ENCODE data around the gene GRM1.
A peak's percentile ranks its signal among the peaks of the same experiment; 100 is the strongest.

The GRM1 gene

DNA sequence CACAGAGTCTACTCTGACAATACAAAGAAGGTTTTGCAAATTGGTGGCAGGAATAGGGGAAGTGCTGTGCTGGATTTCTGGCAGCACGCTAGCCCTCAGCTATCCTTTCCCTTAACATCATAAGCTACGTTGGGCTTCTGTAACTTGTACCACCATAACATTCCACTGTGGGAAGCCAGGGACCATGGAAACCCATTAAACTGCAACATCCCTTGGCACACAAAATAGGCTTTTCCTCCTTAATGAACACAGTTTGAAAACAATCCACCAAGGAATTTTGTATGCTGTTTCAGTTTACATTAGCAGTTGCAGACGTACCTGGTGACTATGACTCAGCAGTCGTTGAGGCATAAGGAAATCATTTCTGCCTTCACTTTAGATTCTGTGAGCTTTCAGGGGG, 310.9 kb downstream of the GRM1 start:
- no peak for DNase-seq

DNA sequence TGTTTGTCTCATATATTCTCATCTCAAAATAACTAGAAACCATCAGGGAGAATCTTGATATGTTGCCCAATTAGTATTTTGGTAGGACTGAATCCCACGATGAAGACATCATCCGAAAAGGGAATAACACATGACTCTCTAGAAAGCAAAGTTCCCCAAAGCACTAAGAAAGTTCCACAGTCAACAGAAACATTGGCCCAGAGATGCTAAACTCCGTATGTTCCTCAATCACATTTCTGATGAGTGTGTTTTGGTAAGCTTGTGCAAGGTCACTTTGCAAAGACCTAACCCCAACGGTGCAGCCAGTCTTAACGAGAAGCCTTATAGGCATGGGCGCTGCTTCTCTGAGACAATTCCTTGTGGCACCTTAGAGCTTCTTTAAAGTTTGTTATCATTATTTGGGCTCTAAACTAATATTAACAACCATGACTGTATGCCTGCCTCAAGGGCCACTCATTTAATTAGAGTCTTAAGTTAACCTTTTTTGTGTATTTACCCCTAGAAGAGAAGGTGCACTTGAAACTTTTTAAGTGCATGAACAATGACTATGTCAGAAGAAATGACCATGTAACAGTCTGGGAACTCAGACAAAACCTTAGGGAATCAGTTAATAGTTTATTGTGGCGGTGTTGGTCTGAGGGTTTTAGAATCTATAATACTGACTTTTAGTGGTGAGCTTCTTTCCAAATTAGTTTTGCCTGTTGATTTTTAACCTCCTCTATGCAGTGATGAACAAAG, 312.8 kb downstream of the GRM1 start:
- DNase-seq, result no peak

DNA sequence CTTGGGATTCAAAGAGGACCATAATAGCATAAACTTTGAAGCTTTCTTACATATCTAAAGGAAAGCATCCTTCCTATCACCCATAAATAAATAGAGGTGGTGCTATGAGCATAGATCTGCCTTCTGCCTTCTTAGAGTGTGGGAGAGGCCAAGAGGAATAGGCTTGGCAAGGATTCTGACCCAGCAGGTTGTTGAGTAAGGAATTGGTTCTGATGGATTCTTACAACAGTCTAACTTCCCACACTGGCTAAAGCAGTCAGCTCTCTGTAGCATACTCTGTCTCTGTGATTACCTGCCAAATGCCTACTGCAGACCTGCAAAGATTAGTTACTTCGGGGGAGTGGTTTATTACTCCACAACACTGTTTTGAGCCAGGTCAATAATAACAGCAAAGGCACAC, 316.7 kb downstream of the GRM1 start:
- DNase-seq, result no peak

DNA sequence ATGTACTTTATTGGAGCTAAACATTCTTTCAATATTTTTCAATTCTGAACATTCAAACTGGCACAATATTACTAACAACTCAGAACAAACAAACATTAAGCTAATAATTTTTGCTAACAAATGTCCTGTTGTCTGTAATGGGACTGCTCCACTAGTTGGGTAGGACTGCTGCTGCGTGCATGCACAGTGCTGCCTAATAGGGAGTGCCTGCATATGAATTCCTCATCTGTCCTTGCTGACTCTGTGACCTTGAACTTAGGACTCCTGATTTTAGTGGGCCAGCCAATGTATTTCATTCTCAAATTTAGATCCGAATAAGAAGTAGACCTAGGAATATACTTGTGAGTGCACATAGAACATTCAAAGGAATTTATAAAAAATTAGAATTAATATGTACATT, 318.2 kb downstream of the GRM1 start:
- DNase-seq, result no peak

DNA sequence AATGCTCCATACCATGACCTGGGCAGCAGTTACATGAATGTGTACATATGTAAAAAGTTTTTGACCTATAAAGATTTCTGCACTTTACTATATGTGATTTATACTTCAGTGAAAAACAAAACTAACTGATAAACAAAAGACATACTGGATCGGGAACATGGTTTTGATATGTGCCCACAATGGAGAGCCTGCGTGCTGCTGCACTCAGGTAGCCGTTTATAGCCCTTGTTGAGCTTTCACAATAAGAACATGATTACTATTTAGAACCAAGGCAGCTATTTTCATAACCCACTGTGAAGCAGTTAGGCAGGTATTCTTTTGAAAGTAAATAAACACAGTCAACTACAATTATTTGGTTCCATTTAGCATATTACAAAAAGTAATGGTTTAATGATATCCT, 318.8 kb downstream of the GRM1 start:
- no peak for DNase-seq

DNA sequence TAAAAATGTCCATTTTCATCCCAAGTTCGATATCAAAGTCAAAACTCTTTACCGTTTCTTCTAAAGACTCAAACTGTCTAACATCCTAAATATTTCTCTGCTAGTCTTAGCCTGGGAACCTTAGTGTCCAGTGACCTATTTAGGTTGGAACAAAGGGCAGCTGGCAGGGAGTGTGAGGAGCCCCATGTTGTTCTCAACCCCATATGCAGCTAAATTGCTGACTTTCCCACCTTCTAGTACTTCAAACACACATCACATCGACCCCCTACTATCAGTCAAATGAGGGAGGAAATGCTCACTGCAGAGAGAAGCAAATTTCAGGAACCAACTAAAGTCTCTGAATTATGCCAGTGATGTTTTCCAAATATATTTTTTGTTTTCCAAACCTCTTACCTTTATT, 322.2 kb downstream of the GRM1 start:
- DNase-seq, result no peak

DNA sequence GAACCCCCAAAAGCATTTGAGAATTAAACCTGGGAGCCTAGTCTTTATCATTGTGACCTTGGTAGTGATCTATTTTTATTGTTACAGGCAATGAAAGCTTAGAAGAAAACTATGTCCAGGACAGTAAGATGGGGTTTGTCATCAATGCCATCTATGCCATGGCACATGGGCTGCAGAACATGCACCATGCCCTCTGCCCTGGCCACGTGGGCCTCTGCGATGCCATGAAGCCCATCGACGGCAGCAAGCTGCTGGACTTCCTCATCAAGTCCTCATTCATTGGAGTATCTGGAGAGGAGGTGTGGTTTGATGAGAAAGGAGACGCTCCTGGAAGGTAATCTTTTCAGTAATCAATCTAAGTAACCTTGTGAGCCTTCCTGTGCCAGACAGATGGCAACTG, 323.3 kb downstream of the GRM1 start:
- no peak for DNase-seq

DNA sequence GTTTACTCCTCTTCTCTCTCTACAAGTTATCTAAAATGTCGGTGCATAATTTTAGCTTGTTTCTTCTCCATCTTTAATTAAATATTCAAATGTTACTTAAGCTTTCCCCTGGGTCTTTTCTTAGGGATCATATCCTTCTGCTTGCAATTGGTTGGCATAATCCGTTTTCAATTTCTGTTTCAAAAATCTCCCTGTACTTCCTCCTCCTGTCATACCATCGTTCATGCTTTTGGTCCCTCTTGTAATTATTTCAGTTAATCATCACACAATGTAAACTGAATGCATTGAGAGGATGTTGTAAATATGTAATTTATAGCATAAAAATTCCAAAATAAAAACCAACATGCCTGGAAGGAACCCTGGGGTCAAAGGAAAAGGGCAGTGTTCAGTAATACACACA, 325.6 kb downstream of the GRM1 start:
- no peak for DNase-seq

DNA sequence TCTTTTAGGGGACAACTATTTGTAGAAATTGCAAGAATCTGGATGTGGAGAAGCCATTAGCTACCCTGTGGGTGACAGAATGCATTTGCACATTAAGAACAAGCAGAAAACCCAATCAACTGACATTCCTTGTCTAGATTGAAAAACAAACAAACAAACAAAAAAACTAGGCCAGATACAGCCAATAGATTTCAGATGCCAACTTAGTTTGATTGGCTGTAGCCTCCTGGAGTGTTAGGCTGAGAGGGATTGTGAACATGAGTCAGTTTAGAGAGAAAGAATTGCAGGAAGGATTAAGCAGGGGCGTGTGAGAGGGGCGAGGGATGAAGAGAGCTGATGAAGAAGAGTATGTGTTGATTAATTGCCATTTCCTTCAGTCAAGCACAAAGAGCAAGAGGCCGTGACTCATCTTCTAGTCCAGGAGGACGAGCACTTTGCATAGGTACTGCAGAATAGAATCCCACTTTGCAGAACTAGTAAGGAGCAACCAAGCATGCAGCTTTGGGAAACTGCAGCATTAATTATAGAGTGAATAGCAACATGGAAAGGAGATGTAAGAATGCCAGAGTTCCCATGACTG, 326.7 kb downstream of the GRM1 start:
- no peak for DNase-seq

DNA sequence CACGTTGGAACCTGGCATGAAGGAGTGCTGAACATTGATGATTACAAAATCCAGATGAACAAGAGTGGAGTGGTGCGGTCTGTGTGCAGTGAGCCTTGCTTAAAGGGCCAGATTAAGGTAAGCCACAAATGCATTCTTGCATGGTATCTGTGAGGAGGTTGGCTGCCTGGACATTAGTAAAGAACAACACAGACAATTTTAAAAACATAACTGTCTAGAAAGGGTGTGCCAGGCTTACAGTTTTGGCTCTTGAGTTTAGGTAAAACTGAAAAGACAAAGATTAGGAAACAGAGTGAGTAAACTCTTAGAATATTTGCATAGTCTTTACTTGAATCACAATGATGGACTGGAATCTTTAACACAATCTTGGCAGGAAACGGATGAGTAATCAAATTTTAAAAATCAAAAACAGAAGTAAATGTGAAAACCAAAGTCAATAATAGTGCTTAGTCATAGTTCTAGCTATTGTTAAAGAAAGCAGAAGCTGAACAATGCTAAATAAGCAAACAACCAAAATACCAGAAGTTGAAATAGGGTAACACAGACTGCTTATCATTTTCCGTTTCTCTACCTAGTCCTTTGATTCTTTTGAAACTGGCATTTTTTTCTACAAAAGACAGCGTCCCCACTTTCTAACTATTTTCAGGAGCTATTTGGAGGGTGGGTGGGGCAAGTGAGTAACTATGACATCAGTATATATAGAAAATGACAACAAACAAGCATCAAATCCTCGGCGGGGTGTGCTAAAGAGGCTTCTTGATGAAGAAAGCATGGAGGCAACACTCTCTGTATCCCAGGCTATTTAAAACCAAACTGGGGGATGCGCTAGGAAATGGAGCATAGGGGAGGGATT, 328.9 kb downstream of the GRM1 start:
- DNase-seq, result peak; percentile 10

DNA sequence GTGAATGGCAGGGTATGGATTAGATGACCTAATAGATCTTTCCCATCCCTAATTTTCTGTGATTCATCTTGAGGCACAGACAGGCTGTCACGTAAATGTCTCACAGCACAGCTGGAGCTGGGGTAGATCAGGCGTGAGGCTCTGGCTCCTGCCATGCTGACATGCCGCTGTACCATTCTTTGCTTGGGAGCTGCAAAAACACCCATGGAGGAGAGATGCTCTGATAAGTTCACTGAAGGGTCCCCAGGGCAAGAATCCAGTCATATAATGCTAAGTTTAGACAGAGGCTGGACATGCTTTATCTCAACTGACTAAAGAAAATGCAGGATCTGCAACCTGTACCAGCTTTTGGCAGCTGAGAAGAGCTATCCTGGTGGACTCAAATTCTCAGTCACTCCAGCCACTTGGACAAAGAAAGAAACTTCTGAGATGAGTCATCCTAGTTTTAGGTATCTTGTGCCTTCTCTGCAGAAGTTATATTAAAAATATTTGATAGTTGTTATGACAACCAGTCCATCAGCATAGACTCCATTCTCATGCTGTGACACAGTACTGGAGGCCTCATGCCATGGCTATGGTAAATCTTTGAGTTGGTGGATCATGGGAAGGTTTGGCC, 329.7 kb downstream of the GRM1 start:
- DNase-seq, result no peak

DNA sequence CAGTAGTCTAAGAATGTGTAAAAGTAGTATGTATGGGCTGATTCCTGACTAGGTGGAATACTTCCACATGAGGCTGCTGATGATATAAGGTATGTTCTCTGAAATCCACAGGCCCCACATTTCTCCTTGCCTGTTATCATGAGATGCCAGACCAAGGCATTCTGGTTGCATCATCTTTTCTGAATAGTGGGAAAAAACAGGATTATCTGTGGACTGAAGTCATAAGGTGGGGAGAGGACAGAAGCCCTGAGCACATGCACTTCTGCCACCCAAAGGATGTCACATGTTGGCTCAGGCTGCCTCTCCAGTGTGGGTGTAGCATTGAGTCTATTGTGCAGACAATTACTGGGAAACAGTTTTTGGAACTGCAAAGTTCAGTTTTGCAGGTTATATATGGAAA, 330.3 kb downstream of the GRM1 start:
- DNase-seq, result no peak

DNA sequence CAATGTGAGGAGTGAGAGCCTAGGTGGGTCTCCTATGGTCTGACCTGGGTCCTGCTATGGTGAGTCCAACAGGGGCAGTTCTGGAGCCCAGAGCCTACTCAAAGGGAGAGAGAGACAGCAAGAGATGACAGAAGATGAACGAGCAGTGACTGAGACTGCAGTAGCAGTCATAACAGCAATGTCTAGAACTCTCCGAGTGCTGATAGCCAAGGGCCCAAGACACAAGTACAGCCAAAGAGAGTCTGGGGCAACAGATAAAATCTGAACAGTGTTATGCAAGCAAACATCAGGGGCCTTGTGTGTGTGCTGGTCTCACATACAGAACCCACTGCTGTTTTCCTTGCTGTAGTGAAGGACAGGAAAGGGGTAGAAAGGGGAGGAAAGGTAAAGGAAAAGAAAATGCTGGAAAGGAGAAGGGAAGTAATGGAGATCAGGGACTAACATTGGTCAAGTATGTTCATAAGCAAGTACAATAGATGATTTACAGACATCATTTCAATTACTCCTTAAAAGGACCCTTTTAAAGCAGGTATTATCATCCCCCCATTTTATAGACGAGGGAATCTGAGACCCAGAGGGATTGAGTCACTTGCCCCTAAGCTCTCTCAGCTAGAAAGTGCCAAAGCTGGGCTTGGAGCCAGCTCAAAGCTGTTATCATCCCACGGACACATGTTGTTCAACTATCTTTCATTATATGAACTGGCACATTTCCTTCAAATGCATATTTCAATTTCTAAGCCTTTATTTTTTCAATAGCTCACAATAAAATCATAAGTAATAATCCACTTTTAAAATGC, 332.5 kb downstream of the GRM1 start:
- no peak for DNase-seq

DNA sequence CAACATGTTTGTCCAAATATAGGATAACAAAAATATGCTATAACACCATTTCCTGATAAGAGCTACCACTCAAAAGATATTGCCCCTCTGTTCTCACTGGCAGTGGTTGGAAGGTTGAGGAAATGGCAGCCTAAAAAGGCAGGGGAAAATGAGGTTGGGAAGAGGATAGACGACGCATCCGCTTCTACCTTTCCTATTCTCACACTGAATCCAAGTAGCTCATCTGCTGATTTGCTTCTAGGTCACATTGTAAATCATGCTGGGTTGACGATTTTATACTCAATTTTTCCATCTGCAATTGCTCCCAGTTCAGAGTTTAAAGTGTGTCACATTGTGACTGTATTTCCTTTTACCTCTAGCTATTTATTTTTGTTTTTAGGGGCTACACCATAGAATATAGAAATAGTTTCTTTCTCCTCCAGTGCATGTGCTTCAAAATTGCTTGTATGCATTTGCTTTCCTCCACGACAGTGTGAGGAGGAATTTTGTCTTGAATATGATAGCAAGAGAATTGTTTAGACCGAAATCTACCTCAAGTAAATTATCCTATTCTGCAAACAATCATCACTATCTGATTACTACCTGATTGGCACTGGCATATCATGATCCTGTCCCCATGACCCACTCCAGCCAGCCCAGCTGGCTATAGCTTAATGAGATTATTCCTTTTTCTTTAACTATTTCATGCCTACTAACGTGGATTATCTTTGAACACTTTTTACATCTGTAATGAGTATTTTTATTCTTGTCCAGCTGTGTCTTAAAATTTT, 335.2 kb downstream of the GRM1 start:
- DNase-seq, result no peak

DNA sequence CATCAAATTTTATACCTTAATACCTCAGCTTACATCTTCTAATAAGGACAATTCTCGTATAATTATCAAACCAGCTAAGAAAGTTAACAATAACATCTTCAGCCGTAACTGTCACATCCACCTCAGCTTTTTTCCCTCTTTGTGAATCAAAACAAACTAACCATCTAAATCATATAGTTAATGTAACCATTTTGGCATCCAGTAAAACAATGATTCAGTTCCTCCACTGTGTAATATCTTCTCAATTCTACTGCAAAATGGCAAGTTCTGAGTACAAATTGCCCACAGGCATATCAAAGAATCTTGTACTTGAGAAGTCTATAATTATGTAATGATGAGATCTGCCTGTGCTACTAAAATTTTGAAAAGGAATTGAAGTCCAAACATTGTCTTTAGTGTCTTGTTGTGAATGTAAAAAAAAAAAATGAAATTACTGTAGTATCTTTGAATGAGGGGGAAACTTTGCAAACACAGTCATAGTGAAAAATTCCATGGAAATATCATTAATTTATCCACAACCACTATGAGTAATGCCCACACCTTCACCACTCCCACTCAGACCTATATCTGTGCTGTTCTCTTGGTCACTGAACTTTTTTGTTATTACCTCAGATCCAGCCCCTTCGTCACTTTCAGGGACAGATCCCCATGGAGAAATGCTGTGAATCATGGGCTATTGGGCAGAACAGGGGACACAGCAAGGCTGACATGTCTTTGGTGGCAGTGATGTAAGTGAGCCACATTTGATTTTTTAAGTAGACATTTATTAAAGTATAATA, 336.1 kb downstream of the GRM1 start:
- no peak for DNase-seq

DNA sequence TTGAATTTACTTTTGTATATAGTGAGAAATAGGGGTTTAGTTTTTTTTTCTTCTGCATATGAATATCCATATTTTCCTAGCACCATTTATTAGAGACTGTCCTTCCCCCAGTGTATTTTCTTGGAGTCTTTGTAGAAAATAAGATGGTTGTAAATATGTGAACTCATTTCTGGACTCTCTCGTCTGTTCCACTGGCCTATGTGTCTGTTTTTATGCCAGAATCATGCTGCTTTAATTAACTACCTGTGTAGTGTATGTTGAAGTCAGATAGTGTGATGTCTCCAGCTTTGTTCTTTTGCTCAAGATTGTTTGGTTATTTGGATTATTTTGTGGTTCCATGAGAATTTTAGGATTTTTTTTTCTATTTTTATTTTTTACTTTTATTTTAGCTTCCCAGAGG, 338.2 kb downstream of the GRM1 start:
- no peak for DNase-seq

DNA sequence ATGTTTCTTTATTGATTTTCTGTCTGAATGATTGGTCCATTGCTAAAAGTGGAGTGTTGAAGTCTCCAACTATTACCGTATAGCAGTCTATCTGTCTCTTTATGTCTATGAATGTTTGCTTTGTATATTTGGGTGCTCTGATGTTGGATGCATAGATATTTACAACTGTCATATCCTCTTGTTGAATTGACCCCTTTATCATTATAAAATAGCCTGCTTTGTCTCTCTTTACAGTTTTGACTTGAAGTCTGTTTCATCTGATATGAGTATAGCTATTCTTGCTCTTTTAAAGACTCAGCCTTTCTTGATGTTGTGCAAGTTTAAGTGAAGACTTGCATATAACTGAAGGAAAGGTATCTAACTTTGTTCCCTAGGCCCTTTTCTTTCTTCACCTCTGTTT, 341.0 kb downstream of the GRM1 start:
- DNase-seq, result no peak

DNA sequence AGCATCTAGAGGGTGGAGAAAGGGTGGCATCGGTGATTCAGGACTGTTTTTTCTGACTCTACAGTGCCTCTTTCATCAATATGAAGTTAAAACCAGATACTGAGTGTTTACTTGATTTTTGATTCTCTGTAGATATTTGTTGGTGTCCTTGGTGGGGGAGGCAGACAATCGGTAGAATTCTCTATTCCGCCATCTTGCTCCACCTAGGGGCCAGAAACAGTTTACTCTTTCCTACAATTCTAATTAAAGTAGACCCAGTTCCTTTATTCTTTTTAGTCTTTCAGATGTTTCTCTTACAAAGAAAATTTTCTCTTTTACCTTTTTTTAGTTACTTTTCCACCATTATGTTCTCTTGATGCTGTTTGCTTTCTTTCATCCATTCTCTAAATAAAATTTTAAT, 352.6 kb downstream of the GRM1 start:
- DNase-seq, result no peak

DNA sequence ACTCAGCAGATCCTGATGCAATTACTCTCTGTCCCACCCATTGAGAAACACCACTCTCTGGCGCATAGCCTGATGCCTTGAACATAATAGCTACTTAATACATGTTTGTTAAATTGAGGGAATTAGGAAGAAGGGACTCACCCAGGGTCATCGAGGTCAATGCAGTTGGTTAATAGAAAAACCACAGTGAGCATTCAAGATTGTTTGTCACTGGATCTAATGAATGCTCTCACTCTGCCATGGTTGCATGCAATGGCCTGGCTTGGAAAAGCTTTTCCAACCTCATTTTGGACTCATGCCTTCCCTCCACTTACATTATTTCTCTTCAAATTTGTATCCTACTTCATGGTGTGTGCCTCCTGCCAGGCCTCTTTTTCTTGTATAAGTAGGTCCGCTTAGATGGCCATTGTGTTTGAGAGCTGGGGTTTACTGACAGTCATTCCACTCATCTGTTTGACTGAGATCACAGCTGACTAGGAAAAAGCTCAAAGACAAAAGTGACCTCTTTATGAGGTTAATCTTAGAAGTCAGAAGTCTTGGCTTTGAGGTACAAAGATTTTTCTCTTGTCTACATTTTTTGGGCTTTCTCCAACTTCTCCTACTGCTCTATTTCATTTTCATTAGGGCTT, 360.0 kb downstream of the GRM1 start:
- DNase-seq, result no peak

DNA sequence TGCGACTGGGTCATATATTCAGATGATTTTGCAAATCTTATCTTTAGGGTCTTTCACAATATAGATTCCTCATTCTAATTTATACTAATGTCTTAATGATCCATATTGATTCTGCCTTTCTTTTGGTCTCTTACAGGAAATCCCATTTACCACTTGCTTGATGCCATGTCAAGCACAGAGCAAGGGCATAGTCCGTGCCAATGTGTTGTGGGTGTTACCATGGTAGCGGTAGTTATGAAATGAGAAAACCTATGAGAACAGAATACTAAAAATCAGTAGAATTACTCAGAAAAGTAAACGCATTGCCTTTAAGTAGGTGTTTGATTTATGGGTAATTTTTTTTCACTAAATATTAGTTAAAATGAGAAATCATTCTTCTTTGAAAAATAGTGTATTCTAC, 360.9 kb downstream of the GRM1 start:
- no peak for DNase-seq

DNA sequence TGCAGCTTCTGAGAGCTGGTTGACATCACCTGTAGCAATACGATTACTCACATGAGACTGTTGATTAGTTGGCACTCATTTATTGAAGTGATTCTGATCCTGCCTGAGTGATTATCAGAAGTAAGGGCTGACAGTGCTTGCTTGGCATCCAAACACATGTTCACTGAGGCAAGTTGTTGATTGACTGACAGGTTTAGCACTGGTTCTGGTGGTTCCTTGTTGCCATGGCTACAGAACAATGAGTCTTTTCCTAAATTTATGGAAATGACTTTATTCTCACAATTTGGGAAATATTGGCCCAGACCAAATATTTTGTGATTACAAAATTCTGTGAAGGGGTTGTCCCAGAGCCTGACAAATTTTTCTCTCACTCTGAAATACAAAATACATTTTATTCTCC, 368.8 kb downstream of the GRM1 start:
- no peak for DNase-seq

Measured in CD4-positive, alpha-beta T cell treated with Interleukin-4 for 4 hours (primary cell).